Measurements from ENCODE around the gene RIOK1. TPM values are rescaled to one million over a fixed set of nuclear protein-coding genes. Genes with fewer than 3 reads are reported as not detected.

The RIOK1 gene
- total RNA-seq, 1 experiment from 2014 or later: 39.0 TPM

DNA sequence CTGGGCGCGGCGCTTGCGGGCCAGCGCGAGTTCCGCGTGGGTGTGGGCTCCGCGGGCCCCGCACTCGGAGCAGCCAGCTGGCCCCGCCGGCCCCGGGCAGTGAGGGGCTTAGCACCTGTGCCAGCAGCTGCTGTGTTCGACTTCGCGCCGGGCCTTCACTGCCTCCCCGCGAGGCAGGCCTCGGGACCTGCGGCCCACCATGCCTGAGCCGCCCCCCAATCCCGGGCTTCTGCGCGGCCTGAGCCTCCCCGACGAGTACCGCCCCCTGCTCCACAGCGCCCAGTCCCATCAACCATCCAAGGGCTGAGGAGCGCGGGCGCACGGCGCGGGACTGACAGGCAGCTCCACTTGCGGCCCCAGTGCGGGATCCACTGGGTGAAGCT lies 36.2 kb downstream of the RIOK1 start:
- no peak overlapping the region for H2AFZ ChIP-seq (ENCODE audit: low read depth, low read length, poor library complexity, severe bottlenecking)
- DNase-seq (ENCODE audit: low read depth, low spot score) (no peak), ATAC-seq (no peak)
- H3K79me2 ChIP-seq (ENCODE audit: insufficient read depth, low read length): no peaks in the 10 kb centered on the region
- TF ChIP-seq POLR2A (IDR thresholded peaks at IDR 0.05; ENCODE audit: borderline replicate concordance, extremely low read depth, insufficient read depth, insufficient read length) (no peak), ZBTB33 (IDR thresholded peaks at IDR 0.05; ENCODE audit: extremely low read depth, insufficient replicate concordance, low read length) (no peak), ATF3 (IDR thresholded peaks at IDR 0.05) (no peak), ZNF274 (IDR thresholded peaks at IDR 0.05; ENCODE audit: low read depth, low read length) (no peak), SIN3A (IDR thresholded peaks at IDR 0.05; ENCODE audit: low read depth) (no peak), ZFX (IDR thresholded peaks at IDR 0.05) (no peak), POLR2AphosphoS5 (IDR thresholded peaks at IDR 0.05; ENCODE audit: low read depth, low read length) (no peak), EGR1 (IDR thresholded peaks at IDR 0.05; ENCODE audit: low read depth) (no peak), TCF7L2 (IDR thresholded peaks at IDR 0.05; ENCODE audit: borderline replicate concordance, extremely low read depth, insufficient read depth, insufficient read length) (no peak), SP1 (IDR thresholded peaks at IDR 0.05; ENCODE audit: low read depth) (no peak), FOSL1 (IDR thresholded peaks at IDR 0.05; ENCODE audit: low read depth) (no peak)
- TF ChIP-seq, protein P1, sequence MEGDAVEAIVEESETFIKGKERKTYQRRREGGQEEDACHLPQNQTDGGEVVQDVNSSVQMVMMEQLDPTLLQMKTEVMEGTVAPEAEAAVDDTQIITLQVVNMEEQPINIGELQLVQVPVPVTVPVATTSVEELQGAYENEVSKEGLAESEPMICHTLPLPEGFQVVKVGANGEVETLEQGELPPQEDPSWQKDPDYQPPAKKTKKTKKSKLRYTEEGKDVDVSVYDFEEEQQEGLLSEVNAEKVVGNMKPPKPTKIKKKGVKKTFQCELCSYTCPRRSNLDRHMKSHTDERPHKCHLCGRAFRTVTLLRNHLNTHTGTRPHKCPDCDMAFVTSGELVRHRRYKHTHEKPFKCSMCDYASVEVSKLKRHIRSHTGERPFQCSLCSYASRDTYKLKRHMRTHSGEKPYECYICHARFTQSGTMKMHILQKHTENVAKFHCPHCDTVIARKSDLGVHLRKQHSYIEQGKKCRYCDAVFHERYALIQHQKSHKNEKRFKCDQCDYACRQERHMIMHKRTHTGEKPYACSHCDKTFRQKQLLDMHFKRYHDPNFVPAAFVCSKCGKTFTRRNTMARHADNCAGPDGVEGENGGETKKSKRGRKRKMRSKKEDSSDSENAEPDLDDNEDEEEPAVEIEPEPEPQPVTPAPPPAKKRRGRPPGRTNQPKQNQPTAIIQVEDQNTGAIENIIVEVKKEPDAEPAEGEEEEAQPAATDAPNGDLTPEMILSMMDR (IDR thresholded peaks at IDR 0.05 in 2 of 3, conservative IDR thresholded peaks at IDR 0.05 in 1 of 3; ENCODE audit: borderline replicate concordance in 1 of 3, insufficient read depth in 1 of 3, low read depth in 2 of 3, low read length in 2 of 3): no peak
- no peaks in the 10 kb centered on the region for H4K20me1 ChIP-seq (ENCODE audit: insufficient read depth)
- no peaks in the 10 kb centered on the region for H3K9me3 ChIP-seq (ENCODE audit: control insufficient read depth in 1 of 2, insufficient read depth in 1 of 2, low read depth in 1 of 2, low read length in 2 of 2)
- ChIA-PET CTCF (interaction anchor here (0.7 to 1.8 kb wide), 4 partner anchors 121 to 189 kb away, joined by 3 to 7 read pairs (median 4); no protein-coding TSS in a partner anchor), RAD21 (ENCODE audit: low non-redundant PET in 1 of 2, low total read pairs in 2 of 2, uncharacterized antibody in 2 of 2, unreplicated experiment in 2 of 2) (interaction anchor here in 1 of 2 experiments (0.6 to 1.2 kb wide), 3 partner anchors 84 to 141 kb away, joined by 3 to 4 read pairs (median 3); no protein-coding TSS in a partner anchor), POLR2A (interaction anchor here (1.0 kb wide), 1 partner anchor 216 kb away, joined by 3 read pairs; no protein-coding TSS in a partner anchor)
- BruUV-seq (replicated peaks): no TSS peak
- H3K9ac ChIP-seq (ENCODE audit: low read length): no peak overlapping the region
- H3K36me3 ChIP-seq (ENCODE audit: control insufficient read depth in 1 of 2, insufficient read depth in 2 of 2, low read length in 2 of 2): no peaks in the 10 kb centered on the region
- H3K4me1 ChIP-seq (ENCODE audit: control insufficient read depth in 1 of 2, insufficient read depth in 2 of 2, low read length in 2 of 2): peaks cover 0 to 12% of the 10 kb centered on the region in 2 experiments; a peak in 1 of 4 replicates
- H3K4me3 ChIP-seq (replicated peaks in 1 of 2; ENCODE audit: low read depth in 1 of 2, low read length in 2 of 2): no peak overlapping the region
- no peaks in the 10 kb centered on the region for H3K9me2 ChIP-seq (ENCODE audit: insufficient read depth)
- no peak overlapping the region for H3K4me2 ChIP-seq (ENCODE audit: low read length)
- intact Hi-C loops (cut with micrococcal nuclease): loop anchor here (2.0 to 5.0 kb wide), 2 partner anchors 117 to 189 kb away; partner anchors contain the start of gene DSP
- H3K27ac ChIP-seq (ENCODE audit: low read depth, low read length): no peak overlapping the region
- no peaks in the 10 kb centered on the region for H3K27me3 ChIP-seq (ENCODE audit: insufficient read depth, low read length)
